ENCODE measurements around the gene B4GALT1.

B4GALT1 gene, protein sequence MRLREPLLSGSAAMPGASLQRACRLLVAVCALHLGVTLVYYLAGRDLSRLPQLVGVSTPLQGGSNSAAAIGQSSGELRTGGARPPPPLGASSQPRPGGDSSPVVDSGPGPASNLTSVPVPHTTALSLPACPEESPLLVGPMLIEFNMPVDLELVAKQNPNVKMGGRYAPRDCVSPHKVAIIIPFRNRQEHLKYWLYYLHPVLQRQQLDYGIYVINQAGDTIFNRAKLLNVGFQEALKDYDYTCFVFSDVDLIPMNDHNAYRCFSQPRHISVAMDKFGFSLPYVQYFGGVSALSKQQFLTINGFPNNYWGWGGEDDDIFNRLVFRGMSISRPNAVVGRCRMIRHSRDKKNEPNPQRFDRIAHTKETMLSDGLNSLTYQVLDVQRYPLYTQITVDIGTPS

DNA sequence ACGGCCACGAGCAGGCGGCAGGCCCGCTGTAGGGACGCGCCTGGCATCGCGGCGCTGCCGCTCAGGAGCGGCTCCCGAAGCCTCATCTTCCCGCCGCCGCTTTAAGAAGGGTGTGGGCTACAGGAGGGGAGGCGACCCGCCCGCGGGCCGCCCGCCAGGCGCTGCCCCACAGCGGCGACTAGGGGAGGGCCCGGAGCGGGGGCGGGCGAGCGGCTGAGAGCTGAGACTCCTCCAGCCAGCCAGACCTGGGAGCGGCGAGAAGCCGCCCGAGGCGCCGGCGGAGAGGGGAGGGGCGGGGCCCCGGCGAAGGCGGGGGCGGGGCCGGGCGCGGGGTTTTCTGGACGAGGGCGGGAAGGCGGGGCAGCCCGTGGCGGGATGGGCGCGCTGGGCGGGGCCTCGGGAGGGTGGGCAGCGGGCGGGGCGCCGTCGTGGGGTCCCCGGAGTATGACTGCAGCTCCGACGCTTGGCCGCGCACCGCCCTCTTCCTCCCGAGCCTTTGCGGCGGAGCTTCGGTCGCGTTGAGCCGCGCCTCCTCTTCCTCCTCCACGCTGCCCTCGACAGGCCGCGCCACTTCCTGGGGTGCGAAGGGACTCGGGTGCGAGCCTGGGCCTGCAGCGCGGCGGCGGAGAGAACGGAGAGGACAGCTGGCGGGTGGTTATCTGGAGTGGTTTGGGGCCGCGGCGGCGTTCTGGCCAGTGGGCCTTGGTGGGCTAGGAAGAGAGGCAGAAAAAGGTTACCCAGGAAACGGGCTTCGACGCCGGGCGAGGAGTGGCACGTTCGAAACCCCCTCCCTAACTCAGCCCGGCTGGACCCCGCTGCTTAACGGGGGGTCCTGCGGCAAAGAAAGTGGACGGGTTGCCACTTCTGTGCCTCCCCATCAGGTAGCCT is at the start of gene B4GALT1:
B4GALT1 (minus strand) TSS at position 253 of the 888 bp plus-strand sequence; CDS start at position 86, 167 bp downstream.
- DNase-seq (ENCODE audit: low spot score) = peak; percentile 90

DNA sequence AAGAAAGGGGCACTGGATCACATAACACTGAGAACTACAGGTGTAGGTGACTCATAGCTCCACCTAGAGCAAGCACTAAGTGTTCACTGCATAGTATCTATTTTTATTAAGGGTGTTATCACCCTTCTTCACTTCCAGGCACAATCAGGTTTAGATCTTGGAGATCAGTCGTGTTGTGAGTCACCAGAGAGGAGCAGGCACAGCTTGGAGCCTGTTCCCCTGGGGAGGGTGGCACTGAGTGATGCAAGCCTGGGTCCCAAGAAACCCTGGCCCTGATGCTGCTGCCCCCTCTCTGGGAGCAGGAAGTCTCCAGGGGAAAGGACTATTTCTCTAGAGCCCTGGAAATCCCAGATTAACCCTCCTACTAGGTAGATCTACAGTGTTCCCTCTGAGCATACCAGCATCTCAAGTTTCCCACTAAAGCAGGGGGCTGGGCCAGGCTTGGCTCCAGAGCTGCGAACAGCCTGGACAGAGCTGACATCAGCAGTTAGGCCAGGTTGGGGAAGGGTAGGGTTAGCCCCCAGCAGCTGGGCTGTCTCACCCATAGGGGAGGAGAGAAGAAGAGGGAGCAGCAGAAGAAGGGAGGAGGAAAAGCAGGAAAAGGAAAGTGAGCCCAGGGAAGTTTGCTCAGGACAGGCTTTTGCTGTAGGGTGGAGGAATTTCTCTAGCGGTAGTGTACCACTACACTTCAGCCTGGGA is 44.7 kb upstream of the B4GALT1 start:
- no peak for DNase-seq (ENCODE audit: low spot score)

- no peak for DNase-seq (ENCODE audit: low spot score)
Measured at GRCh38 chr9:33210006-33210715, 43.0 kb upstream of the B4GALT1 start.

- no peak for DNase-seq (ENCODE audit: low spot score)
Measured at GRCh38 chr9:33209394-33209793, 42.3 kb upstream of the B4GALT1 start.

DNA sequence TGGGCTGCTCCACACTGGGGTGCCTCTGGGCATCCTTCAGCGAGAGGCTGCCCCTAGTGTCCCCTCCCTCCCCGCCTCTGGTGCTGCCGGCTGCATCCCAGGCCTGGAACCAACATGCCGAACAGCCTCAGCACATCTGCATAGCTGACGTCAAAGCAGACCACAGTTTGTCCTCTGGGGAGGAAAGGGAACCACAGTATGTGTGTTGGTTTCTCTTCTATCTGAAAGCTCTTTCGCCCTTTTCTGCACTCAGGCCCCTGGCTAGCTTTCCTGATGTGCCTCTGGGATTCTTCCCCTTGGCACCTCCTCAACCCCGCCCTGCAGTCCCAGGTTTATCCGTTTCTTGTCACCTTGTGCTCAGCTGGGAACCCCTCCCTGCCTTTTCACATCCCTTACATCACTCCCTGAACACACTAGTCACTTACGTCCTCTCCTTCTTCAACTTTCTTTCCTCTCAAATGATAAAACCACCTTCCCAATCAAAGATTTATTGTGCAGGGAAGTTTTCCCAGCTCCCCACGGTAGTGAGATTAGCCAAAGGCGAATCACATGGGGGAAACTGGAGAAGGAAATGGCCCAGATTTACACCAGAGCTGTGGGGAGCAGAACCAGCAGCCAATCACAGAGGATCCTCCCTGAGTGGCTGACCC is 35.5 kb upstream of the B4GALT1 start:
- peak; percentile 54 for DNase-seq (ENCODE audit: low spot score)

- no peak for DNase-seq (ENCODE audit: low spot score)
Measured at GRCh38 chr9:33202018-33202417, 34.9 kb upstream of the B4GALT1 start.

DNA sequence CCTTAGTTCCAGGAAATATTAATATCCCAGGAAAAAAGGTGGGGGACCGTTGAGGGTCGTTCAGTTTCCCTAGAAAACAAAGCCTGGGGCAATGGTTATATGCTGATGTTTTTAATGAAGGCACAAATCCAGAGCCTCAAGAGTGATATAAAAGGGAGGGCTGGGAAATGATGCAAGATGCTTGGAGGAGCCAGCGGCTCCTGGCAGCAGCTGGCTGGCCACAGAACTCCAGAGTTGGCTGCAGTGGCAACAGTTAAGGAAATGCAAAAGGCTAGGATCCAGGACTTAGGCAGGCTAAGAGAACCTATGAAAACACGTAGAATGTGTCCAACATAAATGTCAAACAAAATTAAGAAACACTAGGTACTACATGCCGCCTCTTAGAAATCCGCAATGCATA is 31.0 kb upstream of the B4GALT1 start:
- DNase-seq (ENCODE audit: low spot score) = peak; percentile 40

DNA sequence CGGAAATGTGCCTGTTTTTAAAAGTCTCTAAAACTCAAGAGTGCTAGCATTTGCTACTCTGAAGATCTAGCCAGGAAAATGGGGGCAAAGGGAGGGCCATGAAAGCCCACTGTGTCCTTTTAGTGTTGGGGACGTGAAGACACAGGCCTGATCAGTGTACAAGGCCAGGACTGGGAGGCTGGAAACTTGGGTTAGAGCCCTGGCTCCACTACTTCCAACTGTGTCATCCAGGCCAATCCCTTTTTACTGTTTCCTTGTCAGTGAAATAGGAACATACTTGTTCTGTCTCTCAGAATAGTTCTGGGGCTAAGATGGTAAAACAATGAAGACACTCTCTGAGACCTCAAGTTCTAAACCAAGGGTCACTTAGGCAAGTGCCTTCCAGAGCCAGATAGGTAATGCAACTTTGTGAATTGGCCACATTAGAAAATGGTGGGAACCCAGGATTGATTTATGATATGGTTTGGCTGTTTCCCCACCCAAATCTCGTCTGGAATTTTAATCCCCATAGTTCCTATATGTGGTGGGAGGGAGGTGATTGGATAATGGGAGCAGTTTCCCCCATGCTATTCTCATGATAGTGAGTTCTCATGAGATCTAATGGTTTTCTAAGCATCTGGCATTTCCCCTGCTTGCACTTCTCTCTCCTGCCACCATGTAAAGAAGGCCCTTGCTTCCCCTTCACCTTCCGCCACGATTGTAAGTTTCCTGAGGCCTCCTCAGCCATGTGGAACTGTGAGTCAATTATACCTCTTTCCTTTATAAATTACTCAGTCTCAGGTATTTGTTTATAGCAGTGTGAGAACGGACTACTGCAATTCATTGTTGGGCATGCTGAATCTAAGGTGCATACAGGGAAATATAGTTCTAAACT is 30.4 kb upstream of the B4GALT1 start:
- no peak for DNase-seq (ENCODE audit: low spot score)

DNA sequence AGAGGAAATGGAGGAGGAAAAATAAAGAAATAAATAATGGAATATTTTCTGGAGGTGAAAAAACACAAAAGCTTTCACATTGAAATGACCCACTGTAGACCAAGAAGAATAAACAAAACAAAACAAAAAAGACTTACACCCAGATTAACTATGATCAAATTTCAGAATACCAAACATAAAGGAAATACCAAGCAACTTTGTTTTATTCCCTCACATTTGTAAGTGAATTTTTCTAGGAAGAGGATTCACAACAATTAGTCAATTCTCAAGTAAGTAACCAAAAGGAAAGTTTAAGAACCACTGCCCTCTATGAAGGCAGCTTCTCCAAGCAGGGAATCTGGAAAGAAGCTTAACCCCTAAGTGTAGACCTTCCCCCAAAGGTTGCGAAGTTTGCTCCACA is 29.6 kb upstream of the B4GALT1 start:
- no peak for DNase-seq (ENCODE audit: low spot score)

DNA sequence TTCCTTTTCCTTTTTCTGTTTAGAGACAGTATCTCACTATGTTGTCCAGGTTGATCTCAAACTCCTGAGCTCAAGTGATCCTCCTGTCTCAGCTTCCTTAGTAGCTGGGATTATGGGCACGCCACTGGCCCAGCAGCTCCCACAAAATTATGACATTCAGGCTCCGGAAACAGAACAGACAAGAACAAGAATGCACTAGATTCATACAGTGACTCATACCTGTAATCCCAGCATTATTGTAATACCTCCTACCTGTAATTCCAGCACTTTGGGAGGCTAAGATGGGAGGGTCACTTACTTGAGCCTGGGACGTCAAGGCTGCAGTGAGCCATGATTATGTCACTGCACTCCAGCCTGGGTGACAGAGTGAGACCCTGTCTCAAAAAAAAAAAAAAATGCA is 26.7 kb upstream of the B4GALT1 start:
- DNase-seq (ENCODE audit: low spot score) = no peak

- no peak for DNase-seq (ENCODE audit: low spot score)
Measured at GRCh38 chr9:33192493-33193255, 25.5 kb upstream of the B4GALT1 start.

- DNase-seq (ENCODE audit: low spot score) = no peak
Measured at GRCh38 chr9:33190021-33190705, 23.0 kb upstream of the B4GALT1 start.

GRCh38 chr9:33189331-33189791 is 22.2 kb upstream of the B4GALT1 start:
- no peak for DNase-seq (ENCODE audit: low spot score)

DNA sequence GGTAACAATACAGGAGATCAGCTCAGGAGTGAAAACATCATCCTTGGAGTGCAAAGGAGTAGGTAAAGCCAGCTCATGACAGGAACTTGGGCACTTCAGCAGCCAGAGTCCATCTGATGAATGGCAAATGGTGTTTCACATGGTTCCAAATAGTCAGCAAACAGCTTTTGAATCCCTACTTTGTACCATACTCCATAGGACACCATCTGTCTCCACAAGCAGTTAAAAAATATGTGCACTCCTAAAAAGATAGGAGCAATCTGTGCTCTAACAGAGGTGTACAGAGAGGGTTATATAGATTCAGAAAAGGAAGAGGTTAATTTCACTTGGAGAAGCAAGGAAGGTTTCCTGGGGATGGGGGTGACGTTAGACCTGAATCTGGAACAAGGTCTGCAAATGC is 21.6 kb upstream of the B4GALT1 start:
- no peak for DNase-seq (ENCODE audit: low spot score)

DNA sequence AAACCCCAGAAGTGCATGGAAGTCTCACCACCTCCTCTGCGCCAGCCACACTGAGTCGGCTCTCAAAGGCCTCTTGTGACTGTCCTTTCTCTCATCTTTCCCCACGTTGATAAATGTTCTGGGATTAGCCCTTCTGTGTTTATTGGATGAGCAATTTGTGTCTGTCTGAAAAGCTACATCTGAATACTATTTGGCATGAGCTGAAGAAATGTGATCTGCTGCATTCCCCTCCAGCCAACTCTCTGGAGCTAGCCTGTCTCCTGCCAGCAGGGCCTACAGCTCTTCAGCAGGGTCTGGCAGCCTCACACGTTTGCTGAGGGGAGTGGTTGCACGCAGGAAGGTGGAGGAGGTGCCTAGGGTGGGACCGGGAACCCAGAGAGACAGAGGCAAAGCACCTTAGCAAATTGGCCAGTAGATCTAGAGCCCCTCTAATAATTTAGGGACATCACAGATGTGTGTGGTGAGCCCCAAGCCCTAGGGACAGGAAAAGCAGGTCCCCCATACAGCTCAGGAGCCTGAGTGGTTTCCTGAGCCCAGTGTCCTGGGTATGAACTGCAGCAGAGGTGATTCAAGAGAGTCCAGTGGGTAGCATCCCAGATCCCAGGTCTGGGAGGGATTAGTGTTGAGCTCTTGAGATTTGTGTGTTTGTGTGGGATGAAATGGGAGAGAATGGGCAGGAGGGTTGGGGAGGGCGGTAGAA is 20.5 kb upstream of the B4GALT1 start:
- peak; percentile 47 for DNase-seq (ENCODE audit: low spot score)

GRCh38 chr9:33186457-33187168 is 19.5 kb upstream of the B4GALT1 start:
- DNase-seq (ENCODE audit: low spot score) = no peak

DNA sequence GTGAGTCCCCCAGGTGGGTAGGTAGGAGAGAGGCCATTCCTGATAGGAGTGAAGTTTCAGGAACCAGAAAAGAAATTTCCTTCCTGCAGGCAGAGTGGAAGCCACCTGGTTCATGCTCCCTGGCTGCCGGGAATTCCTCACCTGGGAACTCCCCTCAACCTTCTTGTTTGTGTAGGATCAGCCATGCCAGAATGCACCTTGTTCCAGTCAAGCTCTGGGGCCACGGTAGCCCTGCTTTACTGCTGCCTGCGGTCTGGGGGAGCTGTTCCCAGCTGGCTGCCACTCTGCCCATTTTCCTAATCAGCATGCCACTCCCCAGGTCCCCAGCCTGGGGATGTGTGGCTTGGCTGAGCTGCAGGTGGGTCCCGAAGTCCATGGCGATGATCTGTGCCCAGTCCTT is 18.7 kb upstream of the B4GALT1 start:
- DNase-seq (ENCODE audit: low spot score) = no peak
